Measurements from ENCODE around the gene OR5A1. TPM values are rescaled to one million over a fixed set of nuclear protein-coding genes. Genes with fewer than 3 reads are reported as not detected.

The OR5A1 gene
- total and polyA plus RNA-seq, 2 donors (not counting 3 experiments of a cell fraction or from before 2014, with no cell fraction given) = not detected

DNA sequence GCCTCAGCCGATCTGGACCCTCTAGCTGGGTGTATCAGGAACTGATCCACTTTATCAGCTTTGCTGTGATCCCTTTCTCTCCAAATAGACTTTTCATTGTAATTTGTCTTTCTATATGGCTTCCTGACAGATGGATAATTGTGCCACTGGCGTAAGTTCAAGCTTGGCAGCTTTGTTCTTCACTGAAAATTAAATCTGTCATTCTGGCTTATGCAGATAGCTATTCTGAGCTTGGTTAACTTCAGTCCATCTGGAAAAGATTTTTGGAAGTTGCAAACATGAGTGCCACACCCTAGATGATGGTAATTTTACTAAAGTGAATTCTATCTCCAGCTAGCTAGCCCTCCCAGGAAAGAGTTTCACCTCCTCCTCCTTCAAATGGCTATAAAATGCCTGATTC lies 18.1 kb upstream of the OR5A1 start:
- no peak for FAIRE-seq

More for the DNA sequence above, 18.1 kb upstream of the OR5A1 start:
- Histone ChIP-seq H3K27ac (ENCODE audit: insufficient read depth, low read depth, low read length) (no peak overlapping the region), H4K20me1 (replicated peaks; ENCODE audit: control insufficient read depth, extremely low read depth, insufficient read depth, low read length) (no peaks in the 10 kb centered on the region), H2AFZ (ENCODE audit: low read depth, low read length) (no peak overlapping the region), H3K36me3 (ENCODE audit: control insufficient read depth in 2 of 2, extremely low read depth in 1 of 2, insufficient read depth in 2 of 2, low read length in 2 of 2) (no peaks in the 10 kb centered on the region), H3K4me2 (ENCODE audit: insufficient read depth, low read length) (no peak overlapping the region), H3K4me3 (replicated peaks in 1 of 3; ENCODE audit: insufficient read depth in 1 of 3, low read depth in 1 of 3, low read length in 3 of 3) (no peak overlapping the region), H3K4me1 (ENCODE audit: control insufficient read depth, extremely low read depth, insufficient read depth, low read length) (no peaks in the 10 kb centered on the region), H3K9me1 (replicated peaks; ENCODE audit: control insufficient read depth, extremely low read depth, insufficient read depth, low read length) (no peaks in the 10 kb centered on the region), H3K9me3 (replicated peaks; ENCODE audit: control insufficient read depth, insufficient read depth, low read length) (no peaks in the 10 kb centered on the region), H3K9ac (replicated peaks; ENCODE audit: extremely low read depth, insufficient read depth, low read length) (no peak overlapping the region), H3K27me3 (ENCODE audit: control insufficient read depth in 2 of 2, insufficient read depth in 2 of 2, low read length in 2 of 2) (peaks cover 0 to 2% of the 10 kb centered on the region in 2 experiments), H3K79me2 (ENCODE audit: control insufficient read depth, insufficient read depth, low read length) (no peaks in the 10 kb centered on the region)
- TF ChIP-seq GATA2 (IDR thresholded peaks at IDR 0.05; ENCODE audit: insufficient read depth, insufficient read length, low read depth, low read length) = no peak
- TF ChIP-seq JUN (IDR thresholded peaks at IDR 0.05; ENCODE audit: borderline replicate concordance, insufficient read depth, insufficient read length, low read depth) = no peak
- no peak for TF ChIP-seq MAX (IDR thresholded peaks at IDR 0.05; ENCODE audit: insufficient read depth, insufficient read length)
- no peak for TF ChIP-seq FOS (IDR thresholded peaks at IDR 0.05; ENCODE audit: borderline replicate concordance, insufficient read depth, low read length)
- no peak for TF ChIP-seq CTCF (IDR thresholded peaks at IDR 0.05; ENCODE audit: extremely low read depth in 1 of 2, insufficient read depth in 1 of 2, low read depth in 1 of 2, low read length in 2 of 2)
- TF ChIP-seq MYC (IDR thresholded peaks at IDR 0.05; ENCODE audit: low read depth, low read length) = no peak
- no peak for TF ChIP-seq EZH2 (IDR thresholded peaks at IDR 0.05; ENCODE audit: borderline replicate concordance, low read depth, low read length, severe bottlenecking)
- DNase-seq (ENCODE audit: low read depth, low spot score) = no peak
- BruUV-seq (replicated peaks) = no TSS peak
- intact Hi-C loops (cut with micrococcal nuclease) (no loop called here), dilution Hi-C loops (cut with MboI; ENCODE audit: extremely low pct_ligation_motif_present, low sequenced_read_pairs) (no loop called here)
- ChIA-PET POLR2A (no interaction called here), CTCF (interaction anchor here (1.2 kb wide), 1 partner anchor 246 kb away, joined by 3 read pairs; the partner anchor contains the start of gene DTX4)

Measured in endothelial cell of umbilical vein (primary cell).